Thoracic aorta (tissue), 2 donors: ENCODE data around the gene STAB1. TPM values are rescaled to one million over a fixed set of nuclear protein-coding genes. Genes with fewer than 3 reads are reported as not detected.

Experiments used
- ATAC-seq: fragments of 150-250 bp; one replicate; pipeline ENCODE4 v1.8.0; 2017; ENCODE audit warnings: low read depth; ENCODE audit not compliant: insufficient number of reproducible peaks, low FRiP score
- DNase-seq: peaks from one replicate; pipeline ENCODE4 v3.0.0-alpha.2; 2020; ENCODE audit warnings: low spot score
- H3K27ac ChIP-seq, 2 donors: fragments of 200-600 bp; sonication (generic); 1 replicate in 1 of 2; 2 replicates in 1 of 2; pipeline ENCODE4 v1.5.1; 2016; ENCODE audit warnings: mild to moderate bottlenecking in 2 of 2, moderate library complexity in 2 of 2
- H3K27me3 ChIP-seq: fragments of 200-600 bp; sonication (generic); replicated peaks from 2 replicates; pipeline ENCODE4 v1.6.0; 2016; ENCODE audit warnings: mild to moderate bottlenecking; ENCODE audit not compliant: insufficient read depth
- H3K36me3 ChIP-seq: fragments of 200-600 bp; sonication (generic); one replicate; pipeline ENCODE4 v1.5.1; 2016
- H3K4me1 ChIP-seq, 2 donors: fragments of 200-600 bp; sonication (generic); 1 replicate in 1 of 2; 2 replicates in 1 of 2; pipeline versions ENCODE4 v1.5.1 to v1.6.0; 2016; ENCODE audit warnings: low read depth in 2 of 2, mild to moderate bottlenecking in 1 of 2; ENCODE audit not compliant: control insufficient read depth in 1 of 2
- H3K4me3 ChIP-seq: fragments of 200-600 bp; sonication (generic); 2 replicates; pipeline ENCODE4 v1.5.1; 2016; ENCODE audit warnings: mild to moderate bottlenecking
- H3K9me3 ChIP-seq: fragments of 200-600 bp; sonication (generic); 2 replicates; pipeline ENCODE4 v1.5.1; 2016
- CTCF ChIP-seq: fragments of 200-600 bp; sonication (generic); IDR thresholded peaks from one replicate; pipeline ENCODE4 v1.5.1; 2019; ENCODE audit warnings: antibody characterized with exemption
- total RNA-seq, 2 donors: library from RNA; depleted of rRNA; stranded (reverse); fragments of >200 nt; gene quantifications; one replicate each; pipeline versions ENCODE4 v1.1.0 to v1.2.3, GENCODE V29; 2016

The STAB1 gene
- total RNA-seq, 2 donors from 2014 or later: 249 to 837 TPM

GRCh38 chr3:52521881-52522650 lies 26.9 kb downstream of the STAB1 start:
- H3K4me3 ChIP-seq: no peak overlapping the region
- H3K9me3 ChIP-seq: no peaks in the 10 kb centered on the region
- no peak overlapping the region for H3K27ac ChIP-seq
- no peak for TF ChIP-seq CTCF
- ATAC-seq: no peak
- DNase-seq: no peak
- H3K4me1 ChIP-seq: peaks cover 5 to 14% of the 10 kb centered on the region in 2 donors
- no peaks in the 10 kb centered on the region for H3K27me3 ChIP-seq
- no peaks in the 10 kb centered on the region for H3K36me3 ChIP-seq

- Histone ChIP-seq H3K27me3 (no peaks in the 10 kb centered on the region), H3K9me3 (no peaks in the 10 kb centered on the region), H3K4me3 (no peak overlapping the region), H3K36me3 (peaks cover 5% of the 10 kb centered on the region), H3K27ac (no peak overlapping the region), H3K4me1 (peaks cover 5 to 14% of the 10 kb centered on the region in 2 donors)
- TF ChIP-seq CTCF: no peak
- DNase-seq (no peak), ATAC-seq (no peak)
These were observed 27.6 kb downstream of the STAB1 start for GRCh38 chr3:52522651-52523251.

- Histone ChIP-seq H3K36me3 (peaks cover 7% of the 10 kb centered on the region), H3K4me1 (peaks cover 5 to 14% of the 10 kb centered on the region in 2 donors), H3K27ac (no peak overlapping the region), H3K4me3 (no peak overlapping the region), H3K9me3 (no peaks in the 10 kb centered on the region), H3K27me3 (no peaks in the 10 kb centered on the region)
- DNase-seq (no peak), ATAC-seq (no peak)
- TF ChIP-seq CTCF: no peak
These were observed 28.5 kb downstream of the STAB1 start for GRCh38 chr3:52523386-52524257.

- DNase-seq: no peak
These were observed 29.2 kb downstream of the STAB1 start for GRCh38 chr3:52524258-52524751.

More at GRCh38 chr3:52524258-52524751, 29.2 kb downstream of the STAB1 start:
- Histone ChIP-seq H3K4me3 (no peak overlapping the region), H3K27me3 (no peaks in the 10 kb centered on the region), H3K4me1 (peaks cover 5 to 16% of the 10 kb centered on the region in 2 donors), H3K27ac (peak overlapping the region in 1 of 2 donors; percentile 65), H3K36me3 (peaks cover 7% of the 10 kb centered on the region), H3K9me3 (no peaks in the 10 kb centered on the region)
- ATAC-seq: no peak
- no peak for TF ChIP-seq CTCF
